Dendritic cell treated with granulocyte-macrophage colony-stimulating factor and Interleukin-4, amounts not matched to agents 40 ng/mL and 50 ng/mL, for 4 days (primary cell): ENCODE results near the gene RMND1.

Experiments
- H3K27ac Mint-ChIP-seq: one replicate; pipeline ENCODE4 v1.8.0; 2022; ENCODE audit warnings: mild to moderate bottlenecking, mixed read lengths
- H3K27me3 Mint-ChIP-seq: one replicate; pipeline ENCODE4 v1.8.0; 2022; ENCODE audit warnings: mild to moderate bottlenecking, mixed read lengths
- H3K36me3 Mint-ChIP-seq: one replicate; pipeline ENCODE4 v1.8.0; 2022; ENCODE audit warnings: low read depth, mixed read lengths
- H3K4me1 Mint-ChIP-seq: one replicate; pipeline ENCODE4 v1.8.0; 2022; ENCODE audit warnings: low read depth, mixed read lengths
- H3K4me3 Mint-ChIP-seq: one replicate; pipeline ENCODE4 v1.8.0; 2022; ENCODE audit warnings: mild to moderate bottlenecking, moderate library complexity, mixed read lengths
- H3K9me3 Mint-ChIP-seq: one replicate; pipeline ENCODE4 v1.8.0; 2022; ENCODE audit warnings: mixed read lengths
- intact Hi-C: fragments of 100-400 bp; cut with micrococcal nuclease; formaldehyde crosslinking; loops from one replicate; pipeline ENCODE4 v1.15.0; 2022

RMND1 gene

GRCh38 chr6:151451950-151452749 lies at the start of gene RMND1:
RMND1 (minus strand) TSS chr6:151452126; CDS start chr6:151445811, 6,315 bp downstream.
- Mint-ChIP-seq H3K9me3 (no peaks in the 10 kb centered on the region), H3K36me3 (peaks cover 55% of the 10 kb centered on the region), H3K27me3 (no peaks in the 10 kb centered on the region), H3K4me3 (peak within 1 kb of the TSS; percentile 98), H3K27ac (peak within 1 kb of the TSS; percentile 94), H3K4me1 (peaks cover 29% of the 10 kb centered on the region)
- intact Hi-C loops = loop anchor here (1.0 to 5.0 kb wide), 4 partner anchors 45 to 239 kb away; no protein-coding TSS in a partner anchor

- H3K27ac Mint-ChIP-seq = peak overlapping the region; percentile 94
- H3K4me3 Mint-ChIP-seq = no peak overlapping the region
- no peaks in the 10 kb centered on the region for H3K27me3 Mint-ChIP-seq
- intact Hi-C loops = loop anchor here (5.0 kb wide), 1 partner anchor 47 kb away; the partner anchor contains the start of gene RMND1
- H3K36me3 Mint-ChIP-seq = peaks cover 40% of the 10 kb centered on the region
- H3K4me1 Mint-ChIP-seq = peaks cover 59% of the 10 kb centered on the region
- no peaks in the 10 kb centered on the region for H3K9me3 Mint-ChIP-seq
These were observed 47.6 kb upstream of the RMND1 start for GRCh38 chr6:151499551-151499950.

GRCh38 chr6:151498327-151498726 lies 46.4 kb upstream of the RMND1 start:
- H3K4me3 Mint-ChIP-seq = peak overlapping the region; percentile 44
- H3K36me3 Mint-ChIP-seq = peaks cover 33% of the 10 kb centered on the region
- H3K27ac Mint-ChIP-seq = peak overlapping the region; percentile 92
- H3K9me3 Mint-ChIP-seq = no peaks in the 10 kb centered on the region
- peaks cover 52% of the 10 kb centered on the region for H3K4me1 Mint-ChIP-seq
- no peaks in the 10 kb centered on the region for H3K27me3 Mint-ChIP-seq
- intact Hi-C loops = loop anchor here (5.0 kb wide), 1 partner anchor 46 kb away; the partner anchor contains the start of gene RMND1

- Mint-ChIP-seq H3K27me3 (no peaks in the 10 kb centered on the region), H3K27ac (peak overlapping the region; percentile 92), H3K9me3 (no peaks in the 10 kb centered on the region), H3K4me1 (peaks cover 52% of the 10 kb centered on the region), H3K36me3 (peaks cover 31% of the 10 kb centered on the region), H3K4me3 (no peak overlapping the region)
- intact Hi-C loops = loop anchor here (5.0 kb wide), 1 partner anchor 46 kb away; the partner anchor contains the start of gene RMND1
These were observed 46.0 kb upstream of the RMND1 start for GRCh38 chr6:151497905-151498304.

GRCh38 chr6:151495380-151495779 lies 43.5 kb upstream of the RMND1 start:
- Mint-ChIP-seq H3K27me3 (peaks cover 1% of the 10 kb centered on the region), H3K36me3 (peaks cover 31% of the 10 kb centered on the region), H3K4me1 (peaks cover 38% of the 10 kb centered on the region), H3K27ac (peak overlapping the region; percentile 92), H3K4me3 (peak overlapping the region; percentile 94), H3K9me3 (no peaks in the 10 kb centered on the region)
- intact Hi-C loops = loop anchor here (5.0 kb wide), 1 partner anchor 43 kb away; the partner anchor contains the start of gene RMND1

GRCh38 chr6:151494936-151495320 lies 43.0 kb upstream of the RMND1 start:
- Mint-ChIP-seq H3K9me3 (no peaks in the 10 kb centered on the region), H3K4me1 (peaks cover 33% of the 10 kb centered on the region), H3K36me3 (peaks cover 27% of the 10 kb centered on the region), H3K4me3 (peak overlapping the region; percentile 94), H3K27ac (peak overlapping the region; percentile 92), H3K27me3 (peaks cover 1% of the 10 kb centered on the region)
- intact Hi-C loops = loop anchor here (5.0 kb wide), 1 partner anchor 43 kb away; the partner anchor contains the start of gene RMND1

GRCh38 chr6:151494235-151494935 lies 42.5 kb upstream of the RMND1 start:
- Mint-ChIP-seq H3K36me3 (peaks cover 22% of the 10 kb centered on the region), H3K9me3 (no peaks in the 10 kb centered on the region), H3K27ac (peak overlapping the region; percentile 92), H3K4me3 (peak overlapping the region; percentile 94), H3K27me3 (peaks cover 1% of the 10 kb centered on the region), H3K4me1 (peaks cover 28% of the 10 kb centered on the region)
- intact Hi-C loops = no loop called here

- peaks cover 27% of the 10 kb centered on the region for H3K4me1 Mint-ChIP-seq
- intact Hi-C loops = no loop called here
- H3K4me3 Mint-ChIP-seq = peak within 1 kb of the TSS; percentile 94
- H3K27me3 Mint-ChIP-seq = peaks cover 1% of the 10 kb centered on the region
- H3K36me3 Mint-ChIP-seq = peaks cover 22% of the 10 kb centered on the region
- peak within 1 kb of the TSS; percentile 92 for H3K27ac Mint-ChIP-seq
- no peaks in the 10 kb centered on the region for H3K9me3 Mint-ChIP-seq
These were observed 41.9 kb upstream of the RMND1 start, which contains the start of gene CCDC170 for GRCh38 chr6:151493804-151494234. CCDC170 (plus strand) TSS chr6:151494017; CDS start chr6:151494129, 112 bp downstream.

- Mint-ChIP-seq H3K36me3 (peaks cover 22% of the 10 kb centered on the region), H3K4me1 (peaks cover 23% of the 10 kb centered on the region), H3K9me3 (no peaks in the 10 kb centered on the region), H3K4me3 (peak overlapping the region; percentile 94), H3K27ac (peak overlapping the region; percentile 92), H3K27me3 (peaks cover 1% of the 10 kb centered on the region)
- intact Hi-C loops = no loop called here
These were observed 41.4 kb upstream of the RMND1 start for GRCh38 chr6:151493161-151493803.

- Mint-ChIP-seq H3K36me3 (peaks cover 20% of the 10 kb centered on the region), H3K4me1 (peaks cover 20% of the 10 kb centered on the region), H3K27me3 (peaks cover 1% of the 10 kb centered on the region), H3K27ac (peak overlapping the region; percentile 30), H3K4me3 (no peak overlapping the region), H3K9me3 (no peaks in the 10 kb centered on the region)
- intact Hi-C loops = no loop called here
These were observed 39.1 kb upstream of the RMND1 start for GRCh38 chr6:151490996-151491395.

GRCh38 chr6:151488226-151488625 lies 36.3 kb upstream of the RMND1 start:
- no peak overlapping the region for H3K27ac Mint-ChIP-seq
- intact Hi-C loops = no loop called here
- no peak overlapping the region for H3K4me3 Mint-ChIP-seq
- H3K4me1 Mint-ChIP-seq = peaks cover 21% of the 10 kb centered on the region
- H3K9me3 Mint-ChIP-seq = no peaks in the 10 kb centered on the region
- H3K27me3 Mint-ChIP-seq = peaks cover 1% of the 10 kb centered on the region
- no peaks in the 10 kb centered on the region for H3K36me3 Mint-ChIP-seq

GRCh38 chr6:151483994-151484393 lies 32.1 kb upstream of the RMND1 start:
- peak overlapping the region; percentile 84 for H3K27ac Mint-ChIP-seq
- H3K4me3 Mint-ChIP-seq = no peak overlapping the region
- peaks cover 43% of the 10 kb centered on the region for H3K4me1 Mint-ChIP-seq
- H3K9me3 Mint-ChIP-seq = no peaks in the 10 kb centered on the region
- H3K36me3 Mint-ChIP-seq = no peaks in the 10 kb centered on the region
- intact Hi-C loops = loop anchor here (5.0 kb wide), 1 partner anchor 68 kb away; no protein-coding TSS in a partner anchor
- H3K27me3 Mint-ChIP-seq = no peaks in the 10 kb centered on the region

GRCh38 chr6:151482290-151482689 lies 30.4 kb upstream of the RMND1 start:
- peak overlapping the region; percentile 49 for H3K4me3 Mint-ChIP-seq
- no peaks in the 10 kb centered on the region for H3K36me3 Mint-ChIP-seq
- no peaks in the 10 kb centered on the region for H3K9me3 Mint-ChIP-seq
- H3K4me1 Mint-ChIP-seq = peaks cover 43% of the 10 kb centered on the region
- no peaks in the 10 kb centered on the region for H3K27me3 Mint-ChIP-seq
- intact Hi-C loops = loop anchor here (5.0 kb wide), 1 partner anchor 70 kb away; no protein-coding TSS in a partner anchor
- peak overlapping the region; percentile 84 for H3K27ac Mint-ChIP-seq
